Rectal smooth muscle tissue (tissue), 1 donor: ENCODE measurements around the gene PPP3R2.

ENCODE experiments used
- H3K27ac ChIP-seq: one replicate; pipeline ENCODE4 v1.7.0; 2013; ENCODE audit warnings: low read depth, low read length, inconsistent platforms
- H3K27me3 ChIP-seq: one replicate; pipeline ENCODE4 v1.7.0; 2013; ENCODE audit warnings: low read length; ENCODE audit not compliant: control insufficient read depth, insufficient read depth
- H3K36me3 ChIP-seq: one replicate; pipeline ENCODE4 v1.7.0; 2013; ENCODE audit warnings: low read length; ENCODE audit not compliant: control insufficient read depth, insufficient read depth
- H3K4me1 ChIP-seq: one replicate; pipeline ENCODE4 v1.7.0; 2013; ENCODE audit warnings: low read length; ENCODE audit not compliant: control insufficient read depth, insufficient read depth
- H3K4me3 ChIP-seq: one replicate; pipeline ENCODE4 v1.7.0; 2013; ENCODE audit warnings: low read length
- H3K9ac ChIP-seq: one replicate; pipeline ENCODE4 v1.7.0; 2013; ENCODE audit warnings: low read length

The PPP3R2 gene, protein sequence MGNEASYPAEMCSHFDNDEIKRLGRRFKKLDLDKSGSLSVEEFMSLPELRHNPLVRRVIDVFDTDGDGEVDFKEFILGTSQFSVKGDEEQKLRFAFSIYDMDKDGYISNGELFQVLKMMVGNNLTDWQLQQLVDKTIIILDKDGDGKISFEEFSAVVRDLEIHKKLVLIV

DNA sequence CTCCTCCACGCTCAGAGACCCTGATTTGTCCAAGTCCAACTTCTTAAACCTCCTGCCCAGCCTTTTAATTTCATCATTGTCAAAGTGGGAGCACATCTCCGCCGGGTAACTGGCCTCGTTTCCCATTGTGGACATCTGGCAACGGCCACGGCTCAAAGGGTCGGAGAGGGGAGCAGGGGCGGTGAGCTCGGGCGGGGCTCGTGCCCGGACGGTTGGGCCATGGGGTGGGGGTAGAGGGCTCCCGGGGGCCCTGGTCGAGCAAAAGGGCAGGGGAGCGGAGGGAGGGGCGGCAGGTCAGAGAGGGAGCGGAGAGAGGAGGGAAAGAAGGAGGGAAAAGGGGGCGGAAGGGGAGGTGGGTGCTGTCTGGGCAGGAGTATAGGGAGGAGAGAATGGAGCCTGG, at the start of gene PPP3R2:
Gene PPP3R2 (minus strand): TSS at position 174 of the 400 bp plus-strand sequence. CDS start 48 bp downstream, at position 126.
- no peak within 1 kb of the TSS for H3K4me3 ChIP-seq

DNA sequence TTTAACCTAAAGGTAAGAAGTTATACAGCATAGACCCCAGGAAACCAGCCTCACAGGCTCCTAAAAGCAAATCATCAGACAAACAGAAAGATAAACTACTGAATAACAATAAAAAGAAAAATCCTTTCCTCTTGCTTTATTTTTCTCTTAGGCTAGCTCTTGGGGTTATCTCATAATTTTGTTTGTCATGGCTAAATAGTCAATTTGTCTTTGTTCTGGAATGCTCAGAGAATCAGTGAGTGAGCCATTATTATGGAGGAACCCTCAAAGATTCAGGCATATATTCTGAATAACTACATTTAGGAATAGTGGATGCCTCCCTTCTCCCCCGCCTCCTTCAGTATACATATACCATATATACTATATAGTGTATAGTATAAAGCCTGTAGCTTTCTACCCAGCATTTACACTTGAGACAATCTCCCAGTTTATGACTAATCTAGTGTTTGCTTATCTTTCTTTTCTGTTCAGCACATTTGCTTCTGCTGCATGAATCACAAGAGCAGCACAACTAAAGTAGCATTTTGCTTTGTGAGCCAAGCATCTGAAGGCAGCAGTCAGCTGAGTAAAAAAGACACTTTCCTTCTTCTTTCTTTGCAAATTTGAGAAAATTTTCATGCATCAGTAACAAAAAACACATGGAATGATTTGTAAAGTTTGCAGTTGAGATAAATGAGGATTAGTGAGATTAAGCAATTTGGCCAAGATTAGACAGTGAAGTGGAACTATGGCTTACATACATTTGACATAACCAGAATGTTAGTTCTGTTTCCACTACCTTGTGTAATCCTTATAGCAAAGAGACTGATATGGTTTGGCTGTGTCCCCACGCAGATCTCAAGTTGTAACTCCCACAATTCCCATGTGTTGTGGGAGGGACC, 45.3 kb upstream of the PPP3R2 start:
- no peaks in the 10 kb centered on the region for H3K4me1 ChIP-seq
- no peaks in the 10 kb centered on the region for H3K36me3 ChIP-seq
- H3K27ac ChIP-seq = no peak overlapping the region
- no peak overlapping the region for H3K9ac ChIP-seq
- no peak overlapping the region for H3K4me3 ChIP-seq
- no peaks in the 10 kb centered on the region for H3K27me3 ChIP-seq

More for the DNA sequence above, at the start of gene PPP3R2:
- H3K9ac ChIP-seq = no peak within 1 kb of the TSS
- H3K27me3 ChIP-seq = no peaks in the 10 kb centered on the region
- no peaks in the 10 kb centered on the region for H3K36me3 ChIP-seq
- no peaks in the 10 kb centered on the region for H3K4me1 ChIP-seq
- no peak within 1 kb of the TSS for H3K27ac ChIP-seq

DNA sequence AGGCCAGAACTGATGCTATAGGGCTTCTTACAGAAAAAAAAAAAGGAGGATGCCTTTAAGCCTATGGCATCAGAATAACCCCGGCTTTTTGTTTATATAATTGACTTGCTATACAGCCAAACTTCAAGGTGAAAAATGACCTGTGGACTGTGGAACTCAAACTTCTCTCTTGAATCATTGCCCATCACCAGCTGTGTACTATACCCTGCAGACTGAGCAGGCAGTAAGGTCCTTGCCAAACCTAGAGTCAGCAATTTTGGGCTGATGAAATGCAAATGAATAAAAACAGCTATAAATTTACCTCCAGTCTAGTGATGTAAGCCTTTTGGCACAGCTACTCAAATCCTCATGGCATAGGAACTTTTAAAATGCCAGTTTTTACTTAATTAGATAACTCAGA, 44.5 kb upstream of the PPP3R2 start:
- no peaks in the 10 kb centered on the region for H3K4me1 ChIP-seq

DNA sequence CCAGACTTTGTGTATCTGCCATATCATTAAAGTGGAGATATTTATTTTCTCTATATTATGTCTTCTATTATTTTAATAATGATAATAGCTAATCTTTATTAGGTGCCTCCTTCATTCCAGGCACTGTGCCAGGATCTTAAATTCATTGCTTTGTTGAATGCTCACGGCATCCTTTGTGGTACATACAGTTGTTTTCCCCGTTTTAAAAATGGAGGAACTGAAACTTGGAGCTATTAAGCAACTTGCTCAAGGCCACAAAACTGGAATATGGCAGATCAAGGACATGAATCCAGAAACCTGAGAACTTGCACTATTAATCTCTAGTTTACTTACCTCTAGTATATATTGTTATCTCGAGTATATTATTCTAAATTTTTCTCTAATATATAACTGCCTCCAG, 41.5 kb upstream of the PPP3R2 start:
- Histone ChIP-seq H3K27me3 (no peaks in the 10 kb centered on the region), H3K4me1 (no peaks in the 10 kb centered on the region), H3K36me3 (no peaks in the 10 kb centered on the region), H3K27ac (no peak overlapping the region), H3K9ac (no peak overlapping the region), H3K4me3 (no peak overlapping the region)

More for the DNA sequence above, 44.5 kb upstream of the PPP3R2 start:
- H3K4me3 ChIP-seq = no peak overlapping the region
- no peak overlapping the region for H3K9ac ChIP-seq
- no peaks in the 10 kb centered on the region for H3K27me3 ChIP-seq
- no peaks in the 10 kb centered on the region for H3K36me3 ChIP-seq
- no peak overlapping the region for H3K27ac ChIP-seq

DNA sequence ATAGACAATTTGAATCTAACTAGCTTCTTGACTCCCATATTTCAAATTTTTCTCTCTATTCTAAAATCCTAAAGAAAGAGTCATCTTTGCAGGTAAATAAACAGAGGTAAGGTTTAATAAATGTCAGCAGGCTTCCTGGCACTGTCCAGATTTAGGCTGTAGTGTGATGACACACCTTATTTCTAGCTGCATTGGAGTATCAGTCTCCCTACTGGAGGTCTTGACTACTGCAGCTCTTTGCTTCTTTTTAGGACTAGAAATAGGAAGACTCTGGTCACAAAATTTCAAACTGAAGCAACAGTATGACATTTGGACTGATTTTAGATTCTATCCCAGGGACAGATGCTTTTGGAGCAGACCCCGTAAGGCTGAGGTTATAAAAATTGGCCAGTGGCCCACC, 40.7 kb upstream of the PPP3R2 start:
- H3K27me3 ChIP-seq = no peaks in the 10 kb centered on the region
- H3K27ac ChIP-seq = no peak overlapping the region

DNA sequence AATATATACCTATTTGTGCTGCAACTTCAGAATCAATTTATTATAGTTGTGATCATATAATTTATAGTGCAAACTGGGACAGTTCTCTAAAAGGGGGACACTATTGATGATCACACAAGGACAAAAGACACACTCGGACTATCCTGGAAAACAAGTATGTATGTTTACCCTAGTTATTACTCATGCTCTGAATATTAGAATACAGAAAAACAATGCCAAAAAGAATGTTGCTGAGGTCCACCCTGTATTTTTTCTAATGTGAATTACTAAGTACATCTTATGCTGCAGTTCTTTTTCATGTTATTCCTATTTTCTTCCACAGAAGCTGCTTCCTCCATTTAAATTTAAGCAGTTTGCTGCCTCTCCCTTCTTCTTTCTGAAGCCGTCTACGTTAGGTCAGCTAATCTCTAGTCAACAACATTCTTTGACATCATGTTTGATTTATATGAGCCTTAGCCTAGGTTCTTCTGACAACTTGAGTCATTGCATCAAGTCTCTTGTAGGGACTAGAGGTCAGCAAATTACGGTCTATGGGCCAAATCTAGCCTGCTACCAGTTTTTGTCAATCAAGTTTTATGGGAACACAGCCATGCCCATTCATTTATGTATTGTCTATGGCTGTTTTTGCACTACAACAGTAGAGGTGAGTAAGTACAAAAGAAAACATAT, 40.1 kb upstream of the PPP3R2 start:
- Histone ChIP-seq H3K27ac (no peak overlapping the region), H3K4me1 (no peaks in the 10 kb centered on the region), H3K9ac (no peak overlapping the region), H3K27me3 (no peaks in the 10 kb centered on the region), H3K36me3 (no peaks in the 10 kb centered on the region), H3K4me3 (no peak overlapping the region)

More for the DNA sequence above, 40.7 kb upstream of the PPP3R2 start:
- Histone ChIP-seq H3K4me1 (no peaks in the 10 kb centered on the region), H3K9ac (no peak overlapping the region), H3K4me3 (no peak overlapping the region), H3K36me3 (no peaks in the 10 kb centered on the region)

DNA sequence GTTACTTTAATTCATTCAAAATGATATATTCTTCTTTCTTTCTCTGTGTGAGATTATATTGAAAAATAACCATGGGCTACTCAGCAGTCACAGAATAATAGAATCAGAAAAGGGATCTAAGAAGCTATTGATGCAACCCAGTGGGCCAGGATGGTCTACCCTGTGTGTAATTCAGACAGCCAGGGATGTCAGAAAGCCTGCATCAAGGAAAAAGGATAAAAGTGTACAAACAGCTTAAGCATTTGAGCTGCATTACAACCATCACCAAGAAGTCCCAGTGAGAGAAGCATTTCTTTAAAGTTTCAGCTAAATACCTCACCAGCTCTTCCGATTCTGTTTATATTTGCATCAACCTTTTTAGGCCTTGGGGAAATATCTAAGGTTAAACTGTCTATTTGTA, 37.8 kb upstream of the PPP3R2 start:
- no peak overlapping the region for H3K9ac ChIP-seq
- no peaks in the 10 kb centered on the region for H3K4me1 ChIP-seq
- H3K27me3 ChIP-seq = no peaks in the 10 kb centered on the region
- H3K36me3 ChIP-seq = no peaks in the 10 kb centered on the region
- no peak overlapping the region for H3K4me3 ChIP-seq
- no peak overlapping the region for H3K27ac ChIP-seq

DNA sequence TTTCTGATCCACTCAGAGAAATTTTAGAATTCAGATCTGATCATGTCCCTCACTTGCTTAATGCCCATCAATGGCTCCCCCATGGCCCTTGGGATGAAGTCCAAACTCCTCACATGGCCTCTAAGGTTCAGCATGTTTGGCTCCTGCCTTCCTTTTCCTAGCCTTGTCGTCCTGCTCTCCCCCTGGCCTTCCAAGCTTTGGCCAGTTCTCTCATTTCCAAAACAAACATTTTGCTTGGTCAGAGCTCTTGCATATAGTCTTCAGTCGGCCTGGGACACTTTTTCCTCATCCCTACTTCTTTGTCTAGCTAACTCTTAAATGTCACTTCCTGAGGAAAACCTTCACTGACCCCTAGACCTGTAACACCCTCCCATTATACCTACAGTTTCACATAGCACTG, 37.1 kb upstream of the PPP3R2 start:
- no peak overlapping the region for H3K4me3 ChIP-seq
- no peak overlapping the region for H3K27ac ChIP-seq
- no peaks in the 10 kb centered on the region for H3K27me3 ChIP-seq
- H3K9ac ChIP-seq = no peak overlapping the region
- no peaks in the 10 kb centered on the region for H3K36me3 ChIP-seq
- H3K4me1 ChIP-seq = no peaks in the 10 kb centered on the region

DNA sequence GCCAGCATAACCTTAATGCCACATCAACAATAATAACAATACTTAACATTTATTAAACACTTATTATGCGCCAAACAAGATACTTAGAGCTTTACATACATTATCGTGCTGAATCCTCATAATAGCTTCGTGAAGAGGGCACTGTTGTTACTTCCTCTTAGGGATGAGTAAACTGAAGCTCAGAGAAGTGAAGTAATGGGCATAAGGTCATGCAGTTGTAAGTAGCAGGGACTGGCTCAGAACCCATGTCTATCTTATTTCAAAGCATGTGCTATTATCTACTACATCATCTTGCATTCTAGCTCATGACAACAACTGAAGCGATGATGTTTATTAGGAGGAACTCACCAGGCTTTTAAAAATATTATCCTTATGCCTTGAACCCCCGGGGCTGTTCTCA, 34.9 kb upstream of the PPP3R2 start:
- no peak overlapping the region for H3K9ac ChIP-seq
- no peak overlapping the region for H3K27ac ChIP-seq
- H3K27me3 ChIP-seq = no peaks in the 10 kb centered on the region
- H3K4me3 ChIP-seq = no peak overlapping the region
- no peaks in the 10 kb centered on the region for H3K4me1 ChIP-seq
- H3K36me3 ChIP-seq = no peaks in the 10 kb centered on the region

DNA sequence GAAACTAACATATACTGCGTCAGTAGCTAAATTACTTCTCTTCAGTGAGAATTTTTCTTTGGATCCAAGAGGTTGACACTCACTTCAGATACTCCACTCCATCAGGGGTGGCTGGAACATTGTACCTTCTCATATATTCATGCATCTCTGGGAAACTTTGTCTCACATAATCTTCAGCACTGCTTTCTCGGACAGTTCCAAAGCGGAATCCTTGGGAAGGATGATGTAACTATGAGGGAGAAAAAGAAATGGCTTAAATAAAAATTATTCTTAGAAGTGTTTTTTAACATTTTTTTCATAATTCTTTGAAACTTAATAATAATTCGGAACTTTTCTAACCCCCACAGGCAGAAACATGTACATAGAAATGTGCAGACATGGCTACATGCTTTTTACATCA, 33.4 kb upstream of the PPP3R2 start:
- Histone ChIP-seq H3K36me3 (no peaks in the 10 kb centered on the region), H3K27ac (no peak overlapping the region), H3K4me3 (no peak overlapping the region), H3K4me1 (no peaks in the 10 kb centered on the region), H3K27me3 (no peaks in the 10 kb centered on the region), H3K9ac (no peak overlapping the region)

DNA sequence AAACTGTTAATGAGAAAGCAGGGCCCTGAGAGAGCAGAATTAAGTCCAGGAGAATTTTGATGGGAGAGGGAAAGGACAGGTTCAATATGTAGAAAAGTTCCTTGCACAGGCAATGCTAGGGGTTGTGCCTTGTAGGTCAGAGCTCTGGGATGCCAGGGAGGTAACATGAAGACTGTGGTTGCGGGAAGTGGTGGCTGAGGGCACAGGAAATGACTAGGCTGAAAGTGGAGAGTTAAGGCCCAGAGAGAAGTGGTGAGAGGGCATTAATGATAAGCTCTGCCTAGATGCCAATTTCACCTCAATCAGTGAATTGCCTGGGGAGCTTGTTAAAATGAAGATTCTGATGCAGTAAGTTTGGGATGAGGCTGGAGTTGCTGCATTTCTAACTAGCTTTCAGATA, 31.5 kb upstream of the PPP3R2 start:
- Histone ChIP-seq H3K27me3 (no peaks in the 10 kb centered on the region), H3K9ac (no peak overlapping the region), H3K4me1 (no peaks in the 10 kb centered on the region), H3K4me3 (no peak overlapping the region), H3K36me3 (no peaks in the 10 kb centered on the region), H3K27ac (no peak overlapping the region)

DNA sequence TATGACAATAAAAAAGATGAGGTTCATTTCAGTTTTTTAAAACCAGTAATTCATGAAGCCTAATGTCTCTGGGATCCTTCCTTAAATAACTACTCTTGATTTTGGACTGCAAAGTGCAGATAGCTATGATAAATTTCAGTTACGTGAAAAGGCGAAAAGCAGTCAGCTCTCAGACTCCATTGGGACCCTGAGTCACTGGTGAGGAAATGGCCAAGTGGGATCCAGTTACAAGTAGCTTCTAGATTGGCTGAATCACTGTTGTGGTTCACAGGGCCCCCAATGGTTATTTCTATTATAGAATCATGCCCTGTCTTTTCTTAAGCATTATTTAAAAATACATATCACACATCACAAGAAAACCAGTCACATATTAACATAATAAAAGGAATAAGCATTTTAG, 31.1 kb upstream of the PPP3R2 start:
- no peaks in the 10 kb centered on the region for H3K36me3 ChIP-seq
- no peak overlapping the region for H3K9ac ChIP-seq

More for the DNA sequence above, 31.1 kb upstream of the PPP3R2 start:
- no peak overlapping the region for H3K4me3 ChIP-seq
- no peaks in the 10 kb centered on the region for H3K4me1 ChIP-seq
- H3K27ac ChIP-seq = no peak overlapping the region
- no peaks in the 10 kb centered on the region for H3K27me3 ChIP-seq
